Activated naive CD8-positive, alpha-beta T cell treated with anti-CD3 and anti-CD28 coated beads, Interleukin-2, amount 50 U/mL, for 24 hours (primary cell): ENCODE data around the gene PPP1R16B.

Source experiments
- ATAC-seq: fragments of 150-1000 bp; cut with Tn5 transposase; one replicate; pipeline ENCODE4 v1.10.0; 2021
- DNase-seq: peaks from one replicate; pipeline ENCODE4 v3.0.0; 2021
- H3K27ac Mint-ChIP-seq: one replicate; pipeline ENCODE4 v1.8.0; 2021; ENCODE audit warnings: mild to moderate bottlenecking, mixed read lengths
- H3K27me3 Mint-ChIP-seq: one replicate; pipeline ENCODE4 v1.8.0; 2021; ENCODE audit warnings: mixed read lengths
- H3K36me3 Mint-ChIP-seq: one replicate; pipeline ENCODE4 v1.8.0; 2021; ENCODE audit warnings: low read depth, mixed read lengths
- H3K4me1 Mint-ChIP-seq: one replicate; pipeline ENCODE4 v1.8.0; 2021; ENCODE audit warnings: mixed read lengths
- H3K4me3 Mint-ChIP-seq: one replicate; pipeline ENCODE4 v1.8.0; 2021; ENCODE audit warnings: mild to moderate bottlenecking, moderate library complexity, mixed read lengths
- H3K9me3 Mint-ChIP-seq: one replicate; pipeline ENCODE4 v1.8.0; 2021; ENCODE audit warnings: mixed read lengths

PPP1R16B gene

DNA sequence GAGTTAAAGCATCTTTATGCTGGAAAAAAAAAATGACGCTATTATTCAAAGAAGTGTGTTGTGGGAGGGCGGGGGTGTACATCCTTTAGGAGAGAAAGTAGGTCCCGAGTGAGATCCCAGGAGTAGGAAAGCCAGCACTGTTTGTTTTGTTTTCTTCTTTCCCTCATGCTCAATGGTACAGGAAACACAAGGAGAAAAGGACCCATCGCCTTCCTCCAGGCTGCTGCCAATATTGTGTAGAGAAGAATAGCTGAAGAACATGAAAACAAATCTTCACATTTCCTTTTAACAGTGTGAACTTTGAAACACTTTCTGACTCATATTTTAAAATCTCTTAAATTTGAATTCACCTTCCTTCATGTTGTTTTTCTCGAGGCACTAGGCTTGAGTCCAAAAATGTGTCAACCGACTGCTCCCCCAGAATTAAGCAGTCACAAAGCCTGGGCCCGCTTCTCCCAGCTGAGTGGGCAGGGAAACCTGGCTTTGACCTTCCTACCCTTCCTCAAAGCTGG, 22.3 kb downstream of the PPP1R16B start:
- Mint-ChIP-seq H3K36me3 (peaks cover 87% of the 10 kb centered on the region), H3K27me3 (no peaks in the 10 kb centered on the region), H3K9me3 (peaks cover 6% of the 10 kb centered on the region), H3K4me1 (peaks cover 96% of the 10 kb centered on the region), H3K27ac (peak overlapping the region; percentile 68), H3K4me3 (no peak overlapping the region)
- DNase-seq: no peak
- peak; percentile 35 for ATAC-seq

DNA sequence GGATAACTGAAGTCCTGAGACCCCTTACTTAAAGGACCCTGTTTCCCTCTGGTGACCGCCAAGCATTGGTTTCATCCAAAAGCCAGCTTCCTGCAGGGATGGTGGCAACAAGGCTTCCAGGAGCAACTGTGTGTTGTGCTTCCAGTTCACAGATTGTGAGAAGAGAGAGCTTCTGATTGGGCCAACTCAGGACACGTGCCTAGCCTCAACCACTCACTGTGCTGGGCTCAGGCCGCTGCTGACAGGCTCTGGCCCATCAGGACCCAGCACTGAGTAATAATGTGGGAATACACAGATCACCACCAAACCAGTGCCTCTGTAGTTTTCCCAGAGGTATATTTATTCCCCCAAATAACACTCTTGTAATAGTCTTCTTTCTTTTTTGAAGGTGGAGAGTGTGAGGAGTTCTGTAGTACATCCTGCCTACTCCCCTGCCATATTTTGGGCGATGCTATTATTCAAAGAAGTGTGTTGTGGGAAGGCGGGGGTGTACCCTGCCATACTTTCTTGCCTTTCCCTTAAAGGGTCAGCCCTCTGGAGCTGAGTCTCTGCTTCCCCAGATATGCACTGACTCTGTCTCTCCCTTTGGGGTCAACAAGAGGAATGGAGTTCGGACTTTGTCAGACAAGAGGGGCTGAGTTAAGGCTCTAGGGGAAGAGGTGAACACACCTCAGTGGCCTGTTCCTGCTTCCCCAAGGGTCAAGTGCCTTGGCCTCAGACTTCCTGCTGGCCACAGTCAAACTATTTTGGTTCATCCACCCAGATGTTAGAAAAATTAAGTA, 23.2 kb downstream of the PPP1R16B start:
- Mint-ChIP-seq H3K4me1 (peaks cover 96% of the 10 kb centered on the region), H3K27me3 (no peaks in the 10 kb centered on the region), H3K27ac (peak overlapping the region; percentile 79), H3K36me3 (peaks cover 87% of the 10 kb centered on the region), H3K4me3 (no peak overlapping the region), H3K9me3 (peaks cover 5% of the 10 kb centered on the region)
- DNase-seq: no peak
- no peak for ATAC-seq

DNA sequence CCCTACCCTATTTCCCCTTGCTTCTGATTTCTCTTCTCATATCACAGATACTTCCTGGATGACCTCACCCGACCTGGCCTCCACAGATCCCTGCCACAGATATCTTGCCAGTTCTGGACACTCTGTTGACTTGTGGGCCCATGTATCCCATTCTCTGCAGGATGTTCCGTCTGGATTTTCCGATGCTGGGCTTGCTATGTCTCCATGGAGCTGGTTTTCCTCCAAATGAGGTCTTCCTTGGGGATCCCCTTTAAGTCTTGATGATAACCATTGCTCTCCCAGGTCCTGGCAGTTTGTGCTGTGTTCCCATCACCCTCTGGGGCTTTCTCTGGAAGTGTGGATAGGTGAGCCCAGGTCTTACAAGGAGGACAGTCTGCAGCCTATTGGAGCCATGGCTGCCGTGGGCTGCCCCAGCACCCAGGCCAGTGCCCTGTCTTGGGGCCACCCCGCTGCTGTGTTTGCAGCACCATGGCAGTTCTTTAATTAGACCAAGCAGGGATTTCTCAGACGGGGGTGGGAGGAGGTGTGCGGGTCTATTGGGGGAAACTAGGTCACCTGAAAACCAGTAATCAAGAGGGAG, 23.9 kb downstream of the PPP1R16B start:
- Mint-ChIP-seq H3K36me3 (peaks cover 83% of the 10 kb centered on the region), H3K4me3 (no peak overlapping the region), H3K27me3 (no peaks in the 10 kb centered on the region), H3K4me1 (peaks cover 96% of the 10 kb centered on the region), H3K9me3 (peaks cover 5% of the 10 kb centered on the region), H3K27ac (peak overlapping the region; percentile 79)
- ATAC-seq (no peak), DNase-seq (no peak)

DNA sequence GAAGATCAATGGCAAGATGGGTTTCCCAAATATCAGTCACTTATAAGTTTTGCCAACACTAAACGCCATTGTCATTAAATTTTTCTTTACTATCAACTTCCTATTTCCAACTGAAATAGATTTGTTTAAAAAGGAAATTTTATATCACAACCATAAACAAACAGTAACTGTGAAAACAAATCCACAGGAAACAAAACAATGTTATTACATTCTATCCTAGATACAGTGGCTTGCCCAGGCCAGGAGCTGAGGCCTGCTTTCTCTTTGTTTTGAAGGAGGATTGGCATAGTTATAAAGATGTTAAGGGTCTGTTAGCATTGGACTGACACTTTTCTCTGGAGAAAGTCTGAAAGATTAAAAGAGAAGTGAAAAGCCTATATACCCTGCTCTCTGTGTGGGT, 24.9 kb downstream of the PPP1R16B start:
- Mint-ChIP-seq H3K9me3 (peaks cover 5% of the 10 kb centered on the region), H3K4me1 (peaks cover 95% of the 10 kb centered on the region), H3K4me3 (no peak overlapping the region), H3K27me3 (no peaks in the 10 kb centered on the region), H3K27ac (peak overlapping the region; percentile 88), H3K36me3 (peaks cover 78% of the 10 kb centered on the region)
- DNase-seq: no peak
- ATAC-seq: no peak

DNA sequence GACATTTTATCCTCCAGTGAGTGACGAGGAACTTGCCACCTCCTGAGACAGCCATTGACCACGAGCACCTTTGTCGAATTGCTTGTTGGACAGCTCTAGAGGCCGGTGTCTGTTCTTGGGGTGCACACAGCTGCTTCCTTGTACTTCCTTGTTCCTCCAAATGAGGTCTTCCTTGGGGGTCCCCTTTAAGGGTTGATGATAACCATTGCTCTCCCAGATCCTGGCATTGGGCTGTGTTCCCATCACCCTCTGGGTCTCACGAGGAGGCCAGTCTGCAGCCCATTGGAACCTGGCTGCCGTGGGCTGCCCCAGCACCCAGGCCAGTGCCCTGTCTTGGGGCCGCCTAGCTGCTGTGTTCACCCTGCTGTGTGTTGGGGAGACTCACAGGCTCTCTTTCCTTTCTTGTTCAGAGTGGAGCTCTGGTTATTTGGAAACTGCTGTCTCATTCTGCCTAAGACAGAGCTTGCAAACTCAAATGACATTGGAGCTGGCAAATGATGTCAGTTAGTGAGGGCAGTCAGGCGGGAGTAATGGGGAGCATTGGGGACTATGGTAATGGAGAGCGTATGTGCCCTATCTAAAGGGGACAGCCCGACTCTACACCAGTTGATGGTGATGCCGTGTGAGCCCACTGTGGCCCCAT, 25.7 kb downstream of the PPP1R16B start:
- H3K4me3 Mint-ChIP-seq: no peak overlapping the region
- DNase-seq (no peak), ATAC-seq (no peak)
- H3K4me1 Mint-ChIP-seq: peaks cover 87% of the 10 kb centered on the region
- H3K9me3 Mint-ChIP-seq: peaks cover 5% of the 10 kb centered on the region
- peak overlapping the region; percentile 88 for H3K27ac Mint-ChIP-seq
- no peaks in the 10 kb centered on the region for H3K27me3 Mint-ChIP-seq
- H3K36me3 Mint-ChIP-seq: peaks cover 72% of the 10 kb centered on the region

DNA sequence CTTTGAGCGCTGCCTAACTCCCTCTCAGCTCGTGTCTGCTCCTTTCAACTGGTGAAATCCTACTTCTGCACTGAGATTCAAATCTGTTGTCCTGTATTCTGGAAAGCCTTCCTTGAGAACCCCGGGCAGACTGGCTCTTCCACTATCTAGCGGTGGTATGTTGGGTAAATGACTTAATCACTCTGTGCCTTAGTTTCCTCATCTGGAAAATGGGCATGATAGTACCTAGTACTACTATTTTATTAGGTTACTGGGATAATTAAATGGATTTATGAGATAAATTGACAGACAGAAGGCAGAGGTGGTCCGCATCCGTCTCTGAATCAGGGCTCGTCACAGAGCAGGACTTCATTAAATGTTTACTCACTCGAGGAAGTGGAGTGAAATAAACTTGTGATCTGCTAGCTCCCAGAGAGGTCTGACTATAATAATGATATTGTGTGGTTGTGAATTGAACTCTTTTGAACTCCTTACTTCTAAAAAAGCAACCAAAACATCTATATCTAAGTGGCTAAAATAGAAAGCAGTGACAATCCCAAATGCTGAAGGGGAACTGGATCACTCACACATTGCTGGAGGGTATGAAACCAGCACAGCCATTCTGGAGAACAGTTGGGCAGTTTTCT, 26.6 kb downstream of the PPP1R16B start:
- DNase-seq: no peak
- Mint-ChIP-seq H3K27ac (peak overlapping the region; percentile 88), H3K27me3 (no peaks in the 10 kb centered on the region), H3K36me3 (peaks cover 72% of the 10 kb centered on the region), H3K9me3 (peaks cover 5% of the 10 kb centered on the region), H3K4me1 (peaks cover 83% of the 10 kb centered on the region), H3K4me3 (peak overlapping the region; percentile 27)
- no peak for ATAC-seq

DNA sequence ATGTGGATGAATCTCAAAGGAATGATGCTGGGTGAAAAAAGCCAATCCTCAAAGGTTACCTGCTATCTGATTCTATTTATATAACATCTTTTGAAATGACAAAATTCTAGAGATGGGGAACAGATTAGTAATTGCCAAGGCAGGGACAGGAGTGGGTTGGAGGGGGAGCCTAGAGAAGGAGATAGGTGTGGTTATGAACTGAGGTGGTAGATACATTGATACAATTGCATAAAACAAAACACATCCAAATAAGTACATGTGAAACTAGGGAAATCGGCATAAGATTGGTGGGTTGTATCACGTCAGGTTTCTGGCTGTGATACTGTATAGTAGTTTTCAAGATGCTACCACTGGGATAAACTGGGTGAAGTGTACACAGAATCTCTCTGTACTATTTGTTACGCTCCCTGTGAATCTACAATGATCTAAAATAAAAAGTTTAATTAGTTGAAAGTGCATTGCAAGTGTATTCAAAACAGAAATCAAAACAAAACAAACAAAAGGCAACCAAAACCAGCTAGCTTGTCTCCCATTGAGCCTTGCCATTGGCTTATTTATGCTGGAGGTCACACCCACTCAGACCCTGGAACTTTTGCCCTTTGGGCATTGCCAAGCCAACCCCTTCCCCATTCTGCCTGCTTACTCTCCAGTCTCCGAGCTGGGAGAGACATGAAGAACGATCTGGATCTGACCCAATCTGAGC, 27.8 kb downstream of the PPP1R16B start:
- H3K4me1 Mint-ChIP-seq: peaks cover 76% of the 10 kb centered on the region
- no peaks in the 10 kb centered on the region for H3K27me3 Mint-ChIP-seq
- peak overlapping the region; percentile 30 for H3K4me3 Mint-ChIP-seq
- H3K27ac Mint-ChIP-seq: peak overlapping the region; percentile 88
- peaks cover 66% of the 10 kb centered on the region for H3K36me3 Mint-ChIP-seq
- DNase-seq: no peak
- H3K9me3 Mint-ChIP-seq: peaks cover 5% of the 10 kb centered on the region
- ATAC-seq: peak; percentile 86

DNA sequence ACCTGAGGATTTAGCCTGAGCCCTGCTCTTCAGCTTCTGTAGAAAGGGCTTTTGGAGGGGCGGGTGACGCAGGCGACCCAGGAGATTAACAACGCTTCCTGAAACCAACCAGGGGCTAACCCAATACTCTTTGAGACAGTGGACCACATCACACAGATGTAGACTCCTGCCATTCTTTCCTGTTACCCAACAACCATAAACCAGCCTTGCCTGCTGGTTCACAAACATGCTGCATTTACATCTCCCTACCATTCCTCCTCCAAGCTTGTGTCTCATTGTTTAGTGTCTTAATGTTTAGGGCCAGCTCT, 28.3 kb downstream of the PPP1R16B start:
- ATAC-seq (peak; percentile 77), DNase-seq (peak; percentile 48)
- Mint-ChIP-seq H3K27ac (peak overlapping the region; percentile 88), H3K4me1 (peaks cover 76% of the 10 kb centered on the region), H3K9me3 (peaks cover 5% of the 10 kb centered on the region), H3K36me3 (peaks cover 64% of the 10 kb centered on the region), H3K27me3 (no peaks in the 10 kb centered on the region), H3K4me3 (peak overlapping the region; percentile 30)

DNA sequence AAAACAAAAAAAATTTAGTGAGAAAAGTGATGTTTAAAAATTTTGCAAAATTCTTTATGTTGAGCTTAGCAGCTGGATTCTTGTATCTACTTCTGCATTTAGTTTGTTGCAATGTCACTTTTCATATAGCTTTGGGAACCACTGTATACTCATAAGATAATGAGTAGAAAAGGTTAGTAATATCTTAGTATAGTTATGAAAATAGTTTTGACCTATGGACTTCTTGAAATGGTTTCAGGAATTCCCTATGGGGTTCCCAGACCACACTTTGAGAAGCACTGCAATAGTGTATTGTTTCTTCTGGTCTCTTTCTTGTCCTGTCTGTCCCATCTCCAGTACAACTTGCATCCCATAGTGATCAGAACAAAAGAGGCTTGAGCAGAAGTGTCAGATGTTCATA, 29.4 kb downstream of the PPP1R16B start:
- H3K36me3 Mint-ChIP-seq: peaks cover 66% of the 10 kb centered on the region
- H3K4me3 Mint-ChIP-seq: no peak overlapping the region
- no peaks in the 10 kb centered on the region for H3K27me3 Mint-ChIP-seq
- H3K27ac Mint-ChIP-seq: peak overlapping the region; percentile 73
- DNase-seq (no peak), ATAC-seq (no peak)
- H3K4me1 Mint-ChIP-seq: peaks cover 77% of the 10 kb centered on the region
- peaks cover 5% of the 10 kb centered on the region for H3K9me3 Mint-ChIP-seq

DNA sequence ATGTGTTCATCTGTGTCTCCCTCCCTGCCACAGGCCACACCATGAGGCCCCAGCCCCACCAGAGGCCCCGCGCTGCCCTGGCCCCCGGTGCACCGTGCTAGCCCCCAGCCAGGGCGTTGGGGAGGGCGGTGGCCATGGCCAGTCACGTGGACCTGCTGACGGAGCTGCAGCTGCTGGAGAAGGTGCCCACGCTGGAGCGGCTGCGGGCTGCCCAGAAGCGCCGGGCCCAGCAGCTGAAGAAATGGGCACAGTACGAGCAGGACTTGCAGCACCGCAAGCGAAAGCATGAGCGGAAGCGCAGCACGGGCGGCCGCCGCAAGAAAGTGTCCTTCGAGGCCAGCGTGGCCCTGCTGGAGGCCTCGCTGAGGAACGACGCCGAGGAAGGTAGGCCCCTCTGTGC, 30.3 kb downstream of the PPP1R16B start:
- H3K9me3 Mint-ChIP-seq: peaks cover 5% of the 10 kb centered on the region
- H3K27ac Mint-ChIP-seq: no peak overlapping the region
- DNase-seq: no peak
- H3K4me1 Mint-ChIP-seq: peaks cover 77% of the 10 kb centered on the region
- peaks cover 63% of the 10 kb centered on the region for H3K36me3 Mint-ChIP-seq
- H3K27me3 Mint-ChIP-seq: no peaks in the 10 kb centered on the region
- no peak for ATAC-seq
- no peak overlapping the region for H3K4me3 Mint-ChIP-seq

DNA sequence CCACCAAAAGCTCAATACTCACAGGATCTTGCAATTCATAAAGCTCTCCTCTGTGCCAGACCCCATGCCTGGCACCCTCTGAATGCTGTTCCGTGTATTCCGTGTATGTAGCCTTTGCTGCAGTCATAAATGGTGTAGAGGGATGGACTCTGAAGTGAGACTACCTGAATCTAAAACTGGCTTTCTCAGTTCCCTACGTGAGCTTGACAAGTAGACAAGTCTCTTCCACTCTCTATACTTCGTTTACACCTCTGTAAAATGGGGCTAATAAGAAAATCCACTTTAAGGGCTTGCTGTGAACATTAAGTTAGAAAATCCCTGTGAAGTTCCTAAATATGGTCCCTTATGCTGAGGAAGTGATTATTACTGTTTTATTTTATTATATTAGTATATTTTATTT, 31.5 kb downstream of the PPP1R16B start:
- Mint-ChIP-seq H3K4me1 (peaks cover 77% of the 10 kb centered on the region), H3K9me3 (peaks cover 2% of the 10 kb centered on the region), H3K27me3 (no peaks in the 10 kb centered on the region), H3K36me3 (peaks cover 58% of the 10 kb centered on the region), H3K27ac (peak overlapping the region; percentile 5), H3K4me3 (no peak overlapping the region)
- no peak for ATAC-seq
- DNase-seq: no peak

DNA sequence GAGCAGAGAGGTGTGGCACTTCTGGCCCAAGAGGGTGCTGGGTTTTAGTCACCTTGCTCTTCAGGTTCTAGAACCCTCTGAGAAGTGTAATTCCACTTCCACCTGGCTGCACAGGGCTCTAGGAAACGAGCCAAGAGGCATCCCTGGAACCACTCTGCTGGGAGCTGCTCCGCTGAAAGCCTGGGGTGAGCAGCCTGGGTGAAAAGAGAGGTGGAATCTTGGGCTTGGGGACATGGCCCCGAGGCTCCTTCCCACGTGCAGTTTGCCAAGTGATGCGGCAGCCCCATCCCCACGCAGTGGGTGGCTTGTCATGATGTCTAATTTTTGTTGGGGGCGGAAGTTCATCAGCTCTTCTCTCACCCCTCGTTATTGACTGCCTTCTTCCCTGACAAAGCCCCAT, 32.8 kb downstream of the PPP1R16B start:
- Mint-ChIP-seq H3K4me3 (no peak overlapping the region), H3K4me1 (peaks cover 77% of the 10 kb centered on the region), H3K36me3 (peaks cover 51% of the 10 kb centered on the region), H3K27ac (peak overlapping the region; percentile 18), H3K9me3 (no peaks in the 10 kb centered on the region), H3K27me3 (no peaks in the 10 kb centered on the region)
- ATAC-seq (no peak), DNase-seq (no peak)

DNA sequence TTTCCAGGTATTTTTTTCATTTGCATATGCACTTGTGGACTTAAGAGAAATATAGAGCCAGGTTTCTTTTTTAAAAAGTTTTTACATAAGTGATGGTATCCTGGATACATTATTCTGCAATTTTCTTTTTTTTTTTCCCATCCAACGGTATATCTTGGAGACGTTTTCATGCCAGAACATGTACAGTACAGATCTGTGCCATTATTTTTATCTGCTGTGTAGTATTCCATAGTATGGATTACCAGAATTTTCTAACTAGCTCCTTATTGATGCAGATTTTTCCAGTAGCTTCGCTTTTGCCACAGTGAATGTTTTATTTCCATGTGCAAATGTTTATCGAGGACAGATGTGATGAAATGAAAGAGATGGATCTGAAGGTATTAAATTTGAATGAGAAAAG, 34.1 kb downstream of the PPP1R16B start:
- Mint-ChIP-seq H3K4me3 (peak overlapping the region; percentile 7), H3K27me3 (no peaks in the 10 kb centered on the region), H3K36me3 (peaks cover 52% of the 10 kb centered on the region), H3K4me1 (peaks cover 77% of the 10 kb centered on the region), H3K27ac (peak overlapping the region; percentile 97), H3K9me3 (no peaks in the 10 kb centered on the region)
- DNase-seq: no peak
- ATAC-seq: no peak
